Fibroblast of the conjunctiva (primary cell): ENCODE results near the gene TRIM71.
"Not testable (repeated sequence)": the region's sequence is repeated elsewhere in the genome, so short reads cannot be mapped to it uniquely, and the experiment has no call there.

Experiments used
- DNase-seq: peaks from one replicate; pipeline ENCODE4 v3.0.0-alpha.2; 2010; ENCODE audit warnings: low read depth

The TRIM71 gene

DNA sequence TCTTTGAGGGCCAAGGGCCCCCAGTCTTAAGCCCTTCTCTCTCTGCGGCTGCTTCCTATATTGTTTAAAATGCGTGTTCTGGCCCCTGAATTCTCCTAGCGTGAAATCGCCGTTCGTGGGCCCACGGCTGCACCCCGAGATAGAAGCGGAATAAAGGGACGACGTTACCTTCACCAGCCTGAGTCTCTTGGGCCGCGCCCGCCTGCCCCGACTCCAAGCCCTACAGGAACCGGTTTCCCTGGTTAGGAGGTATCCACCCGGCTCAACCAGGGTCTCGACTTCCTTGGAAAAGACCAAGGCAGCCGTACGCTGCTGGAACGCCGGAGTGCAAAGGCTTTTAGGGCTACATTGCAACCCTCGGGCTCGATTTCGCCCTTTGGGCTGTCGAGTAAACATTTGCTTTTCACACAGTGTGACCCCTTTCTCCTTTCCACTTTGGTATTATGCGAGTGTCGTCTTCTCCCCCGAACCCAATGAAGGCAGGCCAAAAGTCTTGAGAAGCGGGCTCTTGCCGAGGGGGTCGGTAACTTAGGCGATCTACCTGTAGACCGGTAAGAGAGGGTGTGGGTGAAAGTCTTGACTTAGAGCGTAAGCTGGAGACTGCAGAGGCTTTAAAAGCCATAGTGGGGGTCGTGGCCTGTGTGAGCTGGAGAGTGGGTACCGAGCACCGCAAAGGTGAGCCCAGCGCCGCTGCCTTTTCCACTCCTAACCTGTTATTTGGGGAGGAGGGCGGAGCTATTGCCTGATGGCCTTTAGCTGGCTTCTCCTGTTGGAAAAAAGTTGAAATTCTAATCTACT, 2.0 kb downstream of the TRIM71 start:
- no peak for DNase-seq

- no peak for DNase-seq
These were observed 2.6 kb downstream of the TRIM71 start for GRCh38 chr3:32820430-32820829.

DNA sequence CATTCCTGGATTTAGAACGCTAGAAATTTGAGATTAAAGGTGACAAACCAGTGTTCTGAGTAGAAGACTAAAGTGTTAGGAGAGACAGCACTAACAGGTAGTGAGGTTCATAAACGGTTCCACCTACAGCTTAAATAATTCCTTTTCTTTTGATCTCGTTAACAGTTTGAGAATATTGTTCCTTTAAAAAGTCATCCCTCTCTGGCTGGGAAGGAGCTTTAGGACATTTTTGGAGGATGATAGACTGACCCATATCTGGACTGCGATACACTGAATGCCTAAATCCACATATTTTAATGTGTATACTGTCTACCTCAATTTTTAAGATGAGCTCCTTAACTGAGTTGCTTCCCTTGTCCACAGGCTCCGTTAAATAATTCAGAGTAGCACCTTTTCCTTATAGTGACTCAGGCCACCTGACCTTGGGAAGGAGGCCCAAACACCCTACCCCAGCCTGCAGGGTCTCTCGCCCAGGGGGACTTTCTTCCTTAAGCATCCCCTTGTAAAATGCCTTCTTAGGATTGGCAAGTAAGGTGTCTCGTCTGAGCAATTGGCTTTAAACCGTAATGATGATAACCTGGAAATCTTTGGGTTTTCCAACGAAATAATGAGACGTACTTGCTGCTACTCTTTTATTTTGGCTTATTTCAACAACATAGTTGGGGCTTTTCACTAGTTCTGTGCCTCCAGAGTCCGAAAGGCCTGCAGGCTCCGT, 3.3 kb downstream of the TRIM71 start:
- DNase-seq: no peak

GRCh38 chr3:32821686-32822296, 4.0 kb downstream of the TRIM71 start:
- no peak for DNase-seq

DNA sequence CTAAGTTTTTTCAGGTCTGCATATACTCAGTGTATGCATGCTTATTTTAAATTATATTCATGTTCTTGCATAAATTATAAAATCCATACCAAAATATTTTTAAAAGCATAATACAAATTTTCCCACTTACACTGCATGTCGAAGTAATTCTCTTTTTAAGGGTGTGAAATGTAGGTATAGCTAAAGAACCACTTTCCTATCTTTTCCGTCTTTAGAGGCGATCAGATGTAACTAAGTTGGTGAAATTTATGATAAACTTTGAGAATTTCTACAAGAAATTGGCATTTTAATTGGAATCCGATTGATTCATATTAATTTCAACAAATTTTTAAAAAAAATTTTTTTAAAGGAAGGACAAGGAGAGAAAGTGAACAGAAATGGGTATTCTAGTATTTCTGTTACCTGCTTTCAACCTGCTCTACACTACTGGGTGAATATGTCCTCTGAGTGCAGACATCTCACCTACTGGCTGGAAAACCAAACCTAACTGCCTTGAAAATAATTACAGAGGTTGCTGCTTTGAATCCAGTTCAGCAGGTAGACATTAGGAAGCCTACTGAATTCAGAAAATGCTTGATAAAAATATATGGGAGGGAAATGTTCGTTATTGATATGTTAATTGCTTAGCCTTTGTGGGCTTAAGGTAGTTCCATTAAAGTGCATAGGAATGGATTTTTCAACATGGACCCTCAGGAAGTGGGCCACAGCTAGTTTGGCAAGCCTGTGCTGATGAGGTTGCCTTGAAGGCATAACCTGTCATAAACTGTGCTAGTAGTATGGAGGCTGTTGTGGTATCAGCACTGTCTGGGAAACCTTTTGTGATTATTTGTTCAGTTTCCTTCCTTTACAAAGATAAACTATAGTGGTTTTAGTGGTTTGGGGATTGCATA, 5.1 kb downstream of the TRIM71 start:
- no peak for DNase-seq

DNA sequence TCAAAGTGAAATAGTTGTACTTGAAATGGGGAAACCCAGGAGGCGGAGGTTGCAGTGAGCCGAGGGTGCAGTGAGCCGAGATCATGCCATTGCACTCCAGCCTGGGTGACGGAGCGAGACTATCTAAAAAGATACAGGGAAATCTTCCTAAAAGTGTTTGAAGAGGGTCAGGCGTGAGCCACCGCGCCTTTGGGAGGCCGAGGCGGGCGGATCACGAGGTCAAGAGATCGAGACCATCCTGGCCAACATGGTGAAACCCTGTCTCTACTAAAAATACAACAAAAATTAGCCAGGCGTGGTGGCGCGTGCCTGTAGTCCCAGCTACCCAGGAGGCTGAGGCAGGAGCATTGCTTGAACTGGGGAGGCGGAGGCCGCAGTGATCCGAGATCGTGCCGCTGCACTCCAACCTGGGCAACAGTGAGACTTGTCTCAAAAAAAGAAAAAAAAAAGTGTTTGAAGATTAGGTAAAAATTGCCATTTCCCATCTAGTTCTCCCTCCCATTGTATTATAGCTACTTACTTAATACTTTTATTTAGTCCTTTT, 5.9 kb downstream of the TRIM71 start:
- DNase-seq: not testable (repeated sequence)

GRCh38 chr3:32825601-32826375, 8.0 kb downstream of the TRIM71 start:
- no peak for DNase-seq

GRCh38 chr3:32831062-32831461, 13.3 kb downstream of the TRIM71 start:
- no peak for DNase-seq

DNA sequence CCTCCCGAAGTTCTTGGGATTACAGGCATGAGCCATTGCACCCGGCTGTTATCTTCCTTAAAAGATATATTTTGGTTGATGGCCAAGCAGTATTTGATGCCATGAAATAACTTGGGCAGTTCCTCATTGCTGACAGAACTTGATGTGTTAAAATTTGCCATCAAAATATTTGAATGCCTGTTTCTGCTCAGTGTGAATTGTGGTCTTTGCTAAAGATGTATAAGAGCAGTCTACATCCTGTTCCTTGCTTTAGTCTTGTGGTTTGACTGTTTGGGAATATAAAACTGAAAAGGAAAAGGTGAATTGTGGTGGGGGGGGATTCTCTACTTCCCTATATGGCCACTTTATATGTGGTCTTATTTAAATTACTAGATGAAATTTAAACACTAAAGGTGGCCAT, 14.0 kb downstream of the TRIM71 start:
- DNase-seq: no peak

GRCh38 chr3:32832193-32832592, 14.4 kb downstream of the TRIM71 start:
- no peak for DNase-seq

DNA sequence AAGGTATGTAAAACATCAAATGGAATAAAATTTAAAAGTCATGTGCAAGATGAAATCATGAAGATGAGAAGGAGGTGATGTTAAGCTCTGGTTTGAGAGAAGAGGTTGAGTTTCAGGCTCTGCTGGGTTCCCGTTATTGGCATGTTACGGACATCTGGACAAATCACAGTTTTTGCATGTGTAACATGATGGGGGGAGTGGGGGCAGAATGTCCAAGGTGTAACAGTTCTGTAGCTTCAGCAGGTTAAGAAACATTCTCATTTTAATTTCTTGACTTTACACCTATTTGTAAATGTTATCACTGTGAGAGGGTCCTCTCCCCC, 17.2 kb downstream of the TRIM71 start:
- no peak for DNase-seq

GRCh38 chr3:32835961-32836360, 18.2 kb downstream of the TRIM71 start:
- DNase-seq: no peak

DNA sequence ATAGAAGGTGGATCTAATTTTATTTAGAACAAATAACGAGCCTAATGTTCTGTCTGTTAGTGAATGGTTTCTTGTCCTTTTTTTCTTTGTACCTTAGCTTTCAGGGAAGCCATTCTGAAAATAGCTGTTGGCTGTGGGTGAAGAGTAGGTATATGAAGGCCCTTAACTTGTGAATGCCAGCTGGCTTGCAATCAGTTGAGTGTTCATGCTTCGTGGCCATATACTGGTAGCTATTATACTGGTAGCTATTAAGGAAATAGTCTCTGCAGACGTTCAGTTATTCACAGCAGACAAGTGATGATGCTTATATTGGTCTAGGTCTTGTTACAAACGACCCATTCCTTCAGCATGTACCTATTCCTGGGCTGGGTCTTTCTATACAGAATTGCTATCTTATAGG, 18.8 kb downstream of the TRIM71 start:
- DNase-seq: no peak

DNA sequence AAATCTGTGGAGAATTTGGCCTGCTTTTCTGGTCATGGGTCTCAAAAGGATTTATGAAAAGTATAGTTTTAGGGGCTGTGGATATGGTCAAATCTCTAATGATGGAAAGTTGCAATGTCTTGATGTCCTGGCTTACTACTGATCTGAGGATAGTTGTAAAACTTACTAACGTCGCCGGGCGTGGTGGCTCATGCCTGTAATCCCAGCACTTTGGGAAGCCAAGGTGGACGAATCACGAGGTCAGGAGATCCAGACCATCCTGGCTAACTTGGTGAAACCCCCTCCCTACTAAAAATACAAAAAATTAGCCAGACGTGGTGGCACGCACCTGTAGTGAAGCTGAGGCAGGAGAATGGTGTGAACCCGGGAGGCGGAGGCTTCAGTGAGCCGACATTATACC, 19.6 kb downstream of the TRIM71 start:
- no peak for DNase-seq

GRCh38 chr3:32837789-32838188, 20.0 kb downstream of the TRIM71 start:
- DNase-seq: no peak

DNA sequence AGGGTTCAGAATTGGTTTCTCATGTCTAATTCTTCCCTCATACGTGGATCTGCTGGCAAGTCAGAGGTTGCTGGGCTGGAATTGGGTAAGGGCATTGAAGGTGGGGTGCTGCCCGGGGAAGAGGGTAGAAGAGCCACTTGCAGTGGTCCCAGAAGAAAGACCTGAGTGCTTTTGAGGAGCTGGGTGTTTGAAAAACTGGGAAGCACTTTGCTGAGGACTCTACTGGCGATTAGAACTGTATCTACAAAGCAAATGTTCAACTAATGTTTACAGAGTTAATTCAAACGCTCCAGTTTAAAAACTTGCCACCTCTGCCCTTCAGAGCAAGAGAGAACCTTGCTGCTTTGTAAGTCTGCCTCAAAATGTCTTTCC, 21.9 kb downstream of the TRIM71 start:
- no peak for DNase-seq

GRCh38 chr3:32840086-32840841, 22.5 kb downstream of the TRIM71 start:
- no peak for DNase-seq

- DNase-seq: no peak
These were observed 23.5 kb downstream of the TRIM71 start for GRCh38 chr3:32841341-32841740.

- no peak for DNase-seq
These were observed 24.2 kb downstream of the TRIM71 start for GRCh38 chr3:32841867-32842470.

DNA sequence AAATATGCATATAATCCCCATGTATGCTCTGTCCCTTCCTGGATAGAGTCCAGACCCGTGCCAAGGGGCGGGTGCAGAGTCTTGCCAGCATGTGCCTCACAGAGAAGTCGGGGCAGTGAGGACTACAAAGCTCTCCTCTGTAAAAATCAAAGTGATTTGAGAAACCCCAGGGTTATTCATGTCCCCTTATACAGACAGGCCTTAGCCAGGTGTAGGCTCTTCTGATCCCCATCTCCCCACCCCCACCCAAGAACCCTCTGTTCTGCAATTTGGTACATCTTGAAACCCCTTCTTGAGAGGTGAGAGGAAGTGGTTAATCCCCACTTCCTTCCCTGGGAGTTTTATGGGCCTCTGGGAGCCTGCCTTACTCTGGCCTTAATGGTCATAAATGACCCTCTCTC, 24.7 kb downstream of the TRIM71 start:
- no peak for DNase-seq
